ENCODE measurements around the gene PRIM1. TPM values are rescaled to one million over a fixed set of nuclear protein-coding genes. Genes with fewer than 3 reads are reported as not detected.
"Not testable (repeated sequence)": the region's sequence is repeated elsewhere in the genome, so short reads cannot be mapped to it uniquely, and the experiment has no call there.

Gene PRIM1
- total and polyA plus RNA-seq, 12 donors, result 0.78 to 9.1 (median 4.3) TPM

DNA sequence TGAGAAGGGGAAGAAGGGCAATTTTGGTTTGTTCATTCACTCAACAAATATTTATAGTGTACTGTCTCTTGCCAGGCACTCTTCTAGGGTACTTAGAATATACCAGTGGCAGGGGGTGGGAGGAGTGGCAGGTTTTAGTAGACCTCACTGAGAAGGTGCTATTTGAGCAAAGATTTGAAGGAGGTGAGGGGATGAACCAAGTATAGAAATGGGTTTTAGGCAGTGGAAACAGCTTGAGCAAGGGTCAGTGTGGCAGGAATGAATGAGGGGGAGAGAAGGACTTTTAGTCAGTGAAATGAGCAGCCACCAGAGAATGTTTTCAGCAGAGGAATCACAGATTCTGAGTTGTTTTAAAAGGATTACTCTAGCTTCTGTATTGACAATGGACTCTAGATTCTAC is 2.3 kb downstream of the PRIM1 start:
- no peak for TF ChIP-seq POLR2A (IDR thresholded peaks at IDR 0.05)
- TF ChIP-seq CTCF (IDR thresholded peaks at IDR 0.05), result no peak
- no peak overlapping the region for H3K27ac ChIP-seq
- no peak for DNase-seq
- intact Hi-C loops (cut with DNase I), result no loop called here
- H3K4me3 ChIP-seq, result no peak overlapping the region
- H3K36me3 ChIP-seq (replicated peaks in 1 of 2), result no peaks in the 10 kb centered on the region
- H3K9me3 ChIP-seq (replicated peaks in 1 of 3), result no peaks in the 10 kb centered on the region
- no peaks in the 10 kb centered on the region for H3K27me3 ChIP-seq
- peaks cover 3 to 10% of the 10 kb centered on the region in 2 donors for H3K4me1 ChIP-seq (replicated peaks in 1 of 2)

DNA sequence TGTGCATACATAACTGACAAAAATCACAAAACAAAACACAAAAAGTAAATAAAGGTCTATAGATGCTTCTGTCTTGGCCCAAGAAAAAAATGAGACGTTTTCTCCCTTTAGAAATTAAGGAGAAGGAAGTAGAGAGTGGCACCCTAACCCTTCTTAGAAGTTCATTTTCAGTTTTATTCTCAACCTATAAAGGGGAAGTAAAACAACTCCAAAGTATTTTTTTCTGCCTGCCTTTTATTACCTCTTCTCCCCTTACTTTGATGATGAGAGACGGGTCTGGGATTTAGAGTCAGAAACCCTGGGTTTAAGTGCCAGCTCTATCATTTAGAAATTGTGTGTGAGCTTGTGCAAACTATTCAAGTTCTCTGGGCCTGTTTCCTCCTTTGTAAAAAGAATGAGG is 2.8 kb downstream of the PRIM1 start:
- H3K36me3 ChIP-seq (replicated peaks in 1 of 2), result peaks cover 0 to 3% of the 10 kb centered on the region in 2 donors
- TF ChIP-seq POLR2A (IDR thresholded peaks at IDR 0.05) (no peak), CTCF (IDR thresholded peaks at IDR 0.05) (no peak)
- no peak overlapping the region for H3K27ac ChIP-seq
- no peak overlapping the region for H3K4me3 ChIP-seq
- H3K27me3 ChIP-seq, result no peaks in the 10 kb centered on the region
- intact Hi-C loops (cut with DNase I), result no loop called here
- no peak for DNase-seq
- peaks cover 3 to 10% of the 10 kb centered on the region in 2 donors for H3K4me1 ChIP-seq (replicated peaks in 1 of 2)
- H3K9me3 ChIP-seq (replicated peaks in 1 of 3), result no peaks in the 10 kb centered on the region
- 76 to 82% (median 79%) methylated on average over 2 of the region's 2 CpGs for WGBS, 4 donors

GRCh38 chr12:56728139-56728861 is 23.8 kb downstream of the PRIM1 start:
- DNase-seq, result no peak
- WGBS, 4 donors, result 93 to 97% (median 95%) methylated on average over 11 of the region's 11 CpGs
- intact Hi-C loops (cut with DNase I), result loop anchor here in 1 of 2 donors (10.0 kb wide), 1 partner anchor 83 kb away; the partner anchor contains the start of gene ATP5F1B

DNA sequence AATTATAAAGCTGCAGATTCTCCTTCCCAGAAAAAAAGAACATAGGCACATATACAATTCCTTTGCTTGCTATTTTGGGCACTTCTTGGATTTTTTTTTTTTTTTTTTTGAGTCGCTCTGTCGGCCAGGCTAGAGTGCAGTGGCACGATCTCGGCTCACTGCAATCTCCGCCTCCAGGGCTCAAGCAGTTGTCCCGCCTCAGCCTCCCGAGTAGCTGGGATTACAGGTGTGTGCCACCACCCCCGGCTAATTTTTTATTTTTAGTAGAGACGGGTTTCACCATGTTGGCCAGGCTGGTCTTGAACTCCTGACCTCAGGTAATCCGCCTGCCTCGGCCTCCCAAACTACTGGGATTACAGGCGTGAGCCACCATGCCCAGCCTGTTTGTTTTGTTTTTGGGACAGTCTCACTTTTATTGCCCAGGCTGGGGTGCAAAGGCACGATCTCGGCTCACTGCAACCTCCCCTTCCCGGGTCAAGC is 25.9 kb downstream of the PRIM1 start:
- H3K4me3 ChIP-seq, result peak overlapping the region in 1 of 4 donors; percentile 64
- not testable (repeated sequence) for H3K36me3 ChIP-seq (replicated peaks in 1 of 2); DNase-seq; H3K9me3 ChIP-seq (replicated peaks in 1 of 3); H3K27me3 ChIP-seq
- peak overlapping the region; percentile 81 to 97 (median 87) for H3K27ac ChIP-seq
- H3K4me1 ChIP-seq (replicated peaks in 1 of 2), result peaks cover 25 to 27% of the 10 kb centered on the region in 2 donors
- WGBS, 4 donors, result 64 to 81% (median 74%) methylated on average over 15 of the region's 15 CpGs
- intact Hi-C loops (cut with DNase I), result loop anchor here in 1 of 2 donors (10.0 kb wide), 1 partner anchor 81 kb away; the partner anchor contains the start of gene ATP5F1B

More at GRCh38 chr12:56728139-56728861, 23.8 kb downstream of the PRIM1 start:
- H3K4me1 ChIP-seq (replicated peaks in 1 of 2), result peaks cover 5 to 8% of the 10 kb centered on the region in 2 donors
- H3K4me3 ChIP-seq, result no peak overlapping the region
- H3K9me3 ChIP-seq (replicated peaks in 1 of 3), result no peaks in the 10 kb centered on the region
- H3K27ac ChIP-seq, result no peak overlapping the region
- TF ChIP-seq POLR2A (IDR thresholded peaks at IDR 0.05) (no peak), CTCF (IDR thresholded peaks at IDR 0.05) (no peak)
- H3K27me3 ChIP-seq, result no peaks in the 10 kb centered on the region
- H3K36me3 ChIP-seq (replicated peaks in 1 of 2), result peaks cover 0 to 8% of the 10 kb centered on the region in 2 donors
